HepG2 (cell line): ENCODE data around the gene HCRT. TPM values are rescaled to one million over a fixed set of nuclear protein-coding genes. Genes with fewer than 3 reads are reported as not detected.

Source experiments
- BCL3 ChIP-seq: sonication (generic); formaldehyde crosslinking; IDR thresholded peaks from 2 replicates; pipeline ENCODE4 v1.5.1; 2020; ENCODE audit warnings: mild to moderate bottlenecking, missing genetic modification reagents, moderate library complexity
- CEBPB ChIP-seq: IDR thresholded peaks from 2 replicates; pipeline ENCODE4 v1.6.1; 2011; ENCODE audit warnings: low read depth, low read length, improper control_type of control experiment, borderline replicate concordance
- KDM5A ChIP-seq: fragments of 200-600 bp; sonication (generic); IDR thresholded peaks from 2 replicates; pipeline ENCODE4 v1.7.0; 2018; ENCODE audit warnings: antibody characterized with exemption, mild to moderate bottlenecking, low read length, borderline replicate concordance
- LCORL ChIP-seq, 2 experiments: fragments of 450-650 bp in 1 of 2; sonication (generic) in 1 of 2; formaldehyde crosslinking in 1 of 2; IDR thresholded peaks; 2 replicates each; pipeline versions ENCODE4 v1.5.0 to v1.6.1; 2017 to 2020; ENCODE audit warnings: antibody characterized with exemption in 1 of 2, missing genetic modification reagents in 1 of 2
- NR2C2 ChIP-seq: sonication (generic); formaldehyde crosslinking; IDR thresholded peaks from 2 replicates; pipeline ENCODE4 v1.4.0; 2020; ENCODE audit warnings: missing genetic modification reagents, mild to moderate bottlenecking, moderate library complexity, borderline replicate concordance
- NR2F1 ChIP-seq, 2 experiments: fragments of 450-650 bp in 1 of 2; formaldehyde crosslinking in 1 of 2; IDR thresholded peaks; 2 replicates each; pipeline versions ENCODE4 v1.5.0 to v1.6.1; 2016 to 2020; ENCODE audit warnings: mild to moderate bottlenecking in 1 of 2, missing compliant biosample characterization in 1 of 2, missing genetic modification reagents in 1 of 2, moderate library complexity in 1 of 2
- ZBTB1 ChIP-seq: sonication (generic); formaldehyde crosslinking; IDR thresholded peaks from 2 replicates; pipeline ENCODE4 v1.4.0; 2020; ENCODE audit warnings: missing genetic modification reagents, borderline replicate concordance
- ZHX1 ChIP-seq: sonication (generic); formaldehyde crosslinking; IDR thresholded peaks from 2 replicates; pipeline ENCODE4 v1.8.1; 2022; ENCODE audit warnings: low read depth, mild to moderate bottlenecking, missing genetic modification reagents
- ZNF484 ChIP-seq: sonication (generic); formaldehyde crosslinking; IDR thresholded peaks from 2 replicates; pipeline ENCODE4 v1.5.1; 2020; ENCODE audit warnings: mild to moderate bottlenecking, low read depth, missing genetic modification reagents, borderline replicate concordance
- ZNF7 ChIP-seq: IDR thresholded peaks from 2 replicates; pipeline ENCODE4 v1.6.1; 2016; ENCODE audit warnings: missing biosample characterization, missing genetic modification reagents
- polyA plus RNA-seq, 8 experiments: library from polyadenylated mRNA; depleted of rRNA in 3 of 8; stranded (reverse) in 7 of 8; unstranded in 1 of 8; fragments of >200 nt; fragmentation: Illumina TruSeq in 4 of 8; extraction: Trizol in 4 of 8; gene quantifications; 2 replicates each; pipeline versions ENCODE4 v1.2.1 to v1.2.3, GENCODE V29; 2011 to 2016; ENCODE audit warnings: low read depth in 4 of 8, missing spikeins in 1 of 8, mixed read lengths in 1 of 8; ENCODE audit not compliant: insufficient read depth in 1 of 8
- total RNA-seq, 5 experiments: library from RNA; depleted of rRNA; stranded (reverse); fragments of >200 nt; fragmentation: Illumina TruSeq; extraction: Trizol; gene quantifications; 2 replicates each; pipeline ENCODE4 v1.2.3, GENCODE V29; 2016; ENCODE audit warnings: low read depth in 1 of 5
- TF ChIP-seq, protein P1 (sequence below): sonication (generic); formaldehyde crosslinking; IDR thresholded peaks from 2 replicates; pipeline ENCODE4 v1.4.0; 2020; ENCODE audit warnings: missing genetic modification reagents
- TF ChIP-seq, protein P2 (sequence below): IDR thresholded peaks from 2 replicates; pipeline ENCODE4 v1.6.1; 2018; ENCODE audit warnings: missing genetic modification reagents
- TF ChIP-seq, protein P3 (sequence below): sonication (generic); IDR thresholded peaks from 2 replicates; pipeline ENCODE4 v1.6.1; 2016; ENCODE audit warnings: low read depth, borderline replicate concordance

Gene HCRT
- total and polyA plus RNA-seq, 2 of the 13 experiments (the other 11 are each of a cell fraction or from before 2014, with no cell fraction given): not detected

DNA sequence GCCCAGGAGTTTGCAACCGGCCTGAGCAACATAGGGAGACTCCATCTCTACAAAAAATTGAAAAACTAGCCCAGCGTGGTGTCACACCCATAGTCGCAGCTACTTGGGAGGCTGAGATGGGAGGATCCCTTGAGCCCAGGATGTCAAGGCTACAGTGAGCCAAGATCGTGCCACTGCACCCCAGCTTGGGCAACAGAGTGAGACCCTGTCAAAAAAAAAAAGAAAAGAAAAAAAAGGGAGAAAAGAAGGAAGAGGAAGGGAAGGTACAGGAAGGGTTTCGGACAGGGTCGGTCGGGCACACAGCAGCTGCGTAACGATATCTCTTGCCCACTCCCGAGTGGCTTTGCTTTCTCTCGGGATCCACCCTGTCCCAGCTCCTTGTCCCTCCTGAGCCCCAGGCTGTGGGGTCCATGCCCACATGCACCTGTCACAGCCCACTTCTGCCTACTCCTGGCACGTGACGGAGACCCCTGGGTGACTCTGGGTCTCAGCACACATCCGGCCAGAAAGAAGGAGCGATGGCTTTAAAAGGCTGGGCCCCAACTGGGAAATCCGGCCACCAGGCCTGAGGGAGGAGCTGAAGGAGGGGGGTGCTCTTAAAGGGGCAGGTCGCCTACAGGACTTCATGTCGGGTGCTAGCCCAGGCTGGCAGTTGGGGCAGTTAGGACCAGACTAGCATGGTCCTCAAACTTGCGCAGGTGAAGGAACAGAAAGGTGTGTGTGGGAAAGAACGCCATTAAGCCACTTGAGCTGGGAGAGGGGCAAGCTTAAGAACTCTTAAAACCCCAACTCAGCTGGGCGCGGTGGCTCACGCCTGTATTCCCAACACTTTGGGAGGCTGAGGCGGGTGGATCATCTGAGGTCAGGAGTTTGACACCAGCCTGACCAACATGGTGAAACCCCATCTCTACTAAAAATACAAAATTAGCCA, 9.0 kb upstream of the HCRT start, which contains the start of gene GHDC (continued):
- TF ChIP-seq BCL3 (CRISPR knock-in tag) (peak; percentile 54; the same call in 1 of the 2 replicates), ZNF7 (CRISPR knock-in tag) (no peak), ZHX1 (CRISPR knock-in tag) (peak; percentile 67; the same call in 1 of the 2 replicates), NR2F1 (CRISPR knock-in tag; IDR thresholded peaks at IDR 0.05) (no peak), ZNF484 (peak; percentile 35; the same call in 1 of the 2 replicates), KDM5A (peak; percentile 36; the same call in 1 of the 2 replicates), NR2C2 (no peak), LCORL (IDR thresholded peaks at IDR 0.05) (no peak), LCORL (CRISPR knock-in tag; IDR thresholded peaks at IDR 0.05) (no peak; the same call in 1 of the 2 replicates), CEBPB (no peak), ZBTB1 (CRISPR knock-in tag) (no peak)
- TF ChIP-seq, protein P1, sequence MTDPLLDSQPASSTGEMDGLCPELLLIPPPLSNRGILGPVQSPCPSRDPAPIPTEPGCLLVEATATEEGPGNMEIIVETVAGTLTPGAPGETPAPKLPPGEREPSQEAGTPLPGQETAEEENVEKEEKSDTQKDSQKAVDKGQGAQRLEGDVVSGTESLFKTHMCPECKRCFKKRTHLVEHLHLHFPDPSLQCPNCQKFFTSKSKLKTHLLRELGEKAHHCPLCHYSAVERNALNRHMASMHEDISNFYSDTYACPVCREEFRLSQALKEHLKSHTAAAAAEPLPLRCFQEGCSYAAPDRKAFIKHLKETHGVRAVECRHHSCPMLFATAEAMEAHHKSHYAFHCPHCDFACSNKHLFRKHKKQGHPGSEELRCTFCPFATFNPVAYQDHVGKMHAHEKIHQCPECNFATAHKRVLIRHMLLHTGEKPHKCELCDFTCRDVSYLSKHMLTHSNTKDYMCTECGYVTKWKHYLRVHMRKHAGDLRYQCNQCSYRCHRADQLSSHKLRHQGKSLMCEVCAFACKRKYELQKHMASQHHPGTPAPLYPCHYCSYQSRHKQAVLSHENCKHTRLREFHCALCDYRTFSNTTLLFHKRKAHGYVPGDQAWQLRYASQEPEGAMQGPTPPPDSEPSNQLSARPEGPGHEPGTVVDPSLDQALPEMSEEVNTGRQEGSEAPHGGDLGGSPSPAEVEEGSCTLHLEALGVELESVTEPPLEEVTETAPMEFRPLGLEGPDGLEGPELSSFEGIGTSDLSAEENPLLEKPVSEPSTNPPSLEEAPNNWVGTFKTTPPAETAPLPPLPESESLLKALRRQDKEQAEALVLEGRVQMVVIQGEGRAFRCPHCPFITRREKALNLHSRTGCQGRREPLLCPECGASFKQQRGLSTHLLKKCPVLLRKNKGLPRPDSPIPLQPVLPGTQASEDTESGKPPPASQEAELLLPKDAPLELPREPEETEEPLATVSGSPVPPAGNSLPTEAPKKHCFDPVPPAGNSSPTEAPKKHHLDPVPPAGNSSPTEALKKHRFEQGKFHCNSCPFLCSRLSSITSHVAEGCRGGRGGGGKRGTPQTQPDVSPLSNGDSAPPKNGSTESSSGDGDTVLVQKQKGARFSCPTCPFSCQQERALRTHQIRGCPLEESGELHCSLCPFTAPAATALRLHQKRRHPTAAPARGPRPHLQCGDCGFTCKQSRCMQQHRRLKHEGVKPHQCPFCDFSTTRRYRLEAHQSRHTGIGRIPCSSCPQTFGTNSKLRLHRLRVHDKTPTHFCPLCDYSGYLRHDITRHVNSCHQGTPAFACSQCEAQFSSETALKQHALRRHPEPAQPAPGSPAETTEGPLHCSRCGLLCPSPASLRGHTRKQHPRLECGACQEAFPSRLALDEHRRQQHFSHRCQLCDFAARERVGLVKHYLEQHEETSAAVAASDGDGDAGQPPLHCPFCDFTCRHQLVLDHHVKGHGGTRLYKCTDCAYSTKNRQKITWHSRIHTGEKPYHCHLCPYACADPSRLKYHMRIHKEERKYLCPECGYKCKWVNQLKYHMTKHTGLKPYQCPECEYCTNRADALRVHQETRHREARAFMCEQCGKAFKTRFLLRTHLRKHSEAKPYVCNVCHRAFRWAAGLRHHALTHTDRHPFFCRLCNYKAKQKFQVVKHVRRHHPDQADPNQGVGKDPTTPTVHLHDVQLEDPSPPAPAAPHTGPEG (CRISPR knock-in tag): peak; percentile 98
- TF ChIP-seq, protein P2, sequence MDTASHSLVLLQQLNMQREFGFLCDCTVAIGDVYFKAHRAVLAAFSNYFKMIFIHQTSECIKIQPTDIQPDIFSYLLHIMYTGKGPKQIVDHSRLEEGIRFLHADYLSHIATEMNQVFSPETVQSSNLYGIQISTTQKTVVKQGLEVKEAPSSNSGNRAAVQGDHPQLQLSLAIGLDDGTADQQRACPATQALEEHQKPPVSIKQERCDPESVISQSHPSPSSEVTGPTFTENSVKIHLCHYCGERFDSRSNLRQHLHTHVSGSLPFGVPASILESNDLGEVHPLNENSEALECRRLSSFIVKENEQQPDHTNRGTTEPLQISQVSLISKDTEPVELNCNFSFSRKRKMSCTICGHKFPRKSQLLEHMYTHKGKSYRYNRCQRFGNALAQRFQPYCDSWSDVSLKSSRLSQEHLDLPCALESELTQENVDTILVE (CRISPR knock-in tag): no peak; the same call in 1 of the 2 replicates
- TF ChIP-seq, protein P3, sequence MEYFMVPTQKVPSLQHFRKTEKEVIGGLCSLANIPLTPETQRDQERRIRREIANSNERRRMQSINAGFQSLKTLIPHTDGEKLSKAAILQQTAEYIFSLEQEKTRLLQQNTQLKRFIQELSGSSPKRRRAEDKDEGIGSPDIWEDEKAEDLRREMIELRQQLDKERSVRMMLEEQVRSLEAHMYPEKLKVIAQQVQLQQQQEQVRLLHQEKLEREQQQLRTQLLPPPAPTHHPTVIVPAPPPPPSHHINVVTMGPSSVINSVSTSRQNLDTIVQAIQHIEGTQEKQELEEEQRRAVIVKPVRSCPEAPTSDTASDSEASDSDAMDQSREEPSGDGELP: peak; percentile 67; the same call in 1 of the 2 replicates
